GM19452 (cell line): ENCODE results near the gene CA10.
A peak's percentile ranks its signal among the peaks of the same experiment; 100 is the strongest.

Source experiments
- ATAC-seq: cut with Tn5 transposase; IDR thresholded peaks from one replicate; pipeline ENCODE4 v1.9.1; 2021; ENCODE audit not compliant: unreplicated experiment

CA10 gene

DNA sequence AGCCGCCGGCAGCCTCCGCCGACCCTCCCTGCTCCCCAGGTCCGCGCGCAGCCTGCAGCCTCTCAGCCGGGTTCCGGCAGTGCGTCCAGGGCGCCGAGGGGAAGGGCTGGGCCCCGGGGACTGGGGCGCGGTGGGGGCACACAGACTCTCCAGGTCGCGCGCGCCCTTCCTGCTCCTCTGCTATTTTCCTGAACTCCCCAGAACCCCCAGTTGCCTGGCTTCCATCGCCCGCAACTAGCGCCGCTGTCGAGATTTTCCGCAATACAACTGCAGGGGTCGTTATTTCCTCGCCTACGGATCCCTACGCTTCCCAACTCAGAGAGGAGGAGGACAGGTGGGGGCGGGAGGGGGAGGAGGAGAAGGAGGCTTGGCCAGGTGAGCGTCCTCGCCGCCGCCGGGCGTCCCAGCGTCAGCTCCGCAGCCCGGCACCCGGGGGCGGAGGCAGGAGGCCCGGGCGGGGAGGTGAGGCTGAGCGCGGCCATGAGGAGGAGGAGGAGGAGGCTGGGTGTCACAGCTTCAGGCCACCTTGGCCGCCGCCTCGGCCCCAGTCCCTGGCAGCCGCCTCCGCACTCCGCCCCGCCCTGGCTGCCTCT, at the start of gene CA10:
CA10 (minus strand) TSS at position 265 of the 593 bp plus-strand sequence.
- ATAC-seq, result no peak

DNA sequence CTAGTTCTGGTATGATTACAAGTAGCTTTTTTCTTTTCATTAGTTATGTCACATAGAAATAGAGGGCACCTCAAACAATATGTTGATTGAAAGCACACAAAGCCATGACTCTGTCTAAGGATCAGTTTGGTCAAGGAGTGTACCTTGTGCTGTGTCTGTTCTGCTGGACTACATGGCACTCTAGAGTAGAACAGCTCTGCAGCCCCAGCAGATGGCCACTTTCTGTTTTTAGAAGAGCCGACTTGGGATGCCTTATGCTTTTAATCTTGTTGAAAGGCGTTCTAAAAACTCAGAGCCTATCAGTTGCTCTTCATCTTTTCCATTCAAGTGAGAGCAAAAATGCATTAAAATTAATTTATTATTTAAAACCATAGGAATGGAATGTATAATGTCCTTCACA, 49.3 kb upstream of the CA10 start:
- ATAC-seq, result no peak

DNA sequence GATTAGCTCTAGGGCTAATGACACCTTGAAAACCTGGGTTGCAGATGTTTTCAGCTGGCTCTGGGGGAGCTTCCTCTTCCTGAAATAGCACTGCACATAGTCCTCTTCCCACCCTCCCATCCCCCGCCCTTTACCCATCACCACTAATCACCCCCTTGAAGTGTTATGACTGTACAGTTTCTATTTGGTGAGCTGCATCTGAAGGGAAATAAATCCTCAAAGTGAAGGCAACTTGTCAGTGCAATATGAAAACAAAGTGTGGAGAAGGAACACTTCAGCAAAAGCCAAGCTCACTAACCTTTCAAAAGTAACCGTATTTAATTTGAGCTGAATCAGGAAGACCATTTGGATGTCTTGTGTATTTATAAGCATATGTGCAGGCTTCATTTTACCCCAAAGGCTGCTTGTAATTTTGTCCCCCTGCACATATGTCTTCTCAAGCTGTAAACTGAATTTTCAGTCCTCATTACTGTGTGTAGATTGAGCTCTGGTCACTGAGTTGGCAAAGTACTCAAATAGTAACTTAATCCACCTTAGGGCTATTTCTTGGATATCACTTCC, 44.1 kb upstream of the CA10 start:
- ATAC-seq, result no peak

DNA sequence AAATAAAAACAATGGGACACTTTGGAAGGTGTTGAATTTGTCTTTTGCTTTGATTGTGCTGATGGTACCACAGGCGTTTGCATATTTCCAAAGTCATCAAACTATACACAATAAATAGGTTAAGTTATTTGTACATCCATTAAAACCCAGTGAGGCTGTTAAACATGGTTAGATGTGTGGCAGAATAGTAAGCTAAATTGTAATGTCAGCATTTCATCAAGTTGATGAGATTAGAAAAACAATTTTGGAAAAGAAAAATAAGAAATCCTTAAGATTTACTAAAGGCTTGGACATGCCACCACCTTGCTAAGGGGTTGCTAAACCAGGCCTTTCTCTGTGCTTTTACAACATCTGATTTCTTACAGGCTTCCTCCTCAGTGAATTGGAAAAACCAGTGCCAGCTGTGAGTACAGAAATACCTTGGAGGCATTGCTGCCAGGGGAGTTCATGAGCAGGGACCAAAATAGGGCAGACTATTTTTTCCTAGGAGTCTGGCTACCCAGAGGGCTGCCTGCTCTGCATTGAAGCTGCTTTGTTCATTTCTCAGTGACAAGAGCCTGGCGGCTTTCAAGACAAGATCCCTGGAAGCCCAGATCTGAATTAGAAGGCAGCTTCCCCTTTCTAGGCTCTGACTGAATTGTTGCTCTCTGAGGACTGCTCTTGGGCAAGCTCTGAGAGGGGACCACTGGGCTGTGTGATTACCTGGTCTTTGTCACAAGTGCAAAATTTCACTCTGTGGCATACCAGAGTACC, 43.4 kb upstream of the CA10 start:
- ATAC-seq, result no peak

DNA sequence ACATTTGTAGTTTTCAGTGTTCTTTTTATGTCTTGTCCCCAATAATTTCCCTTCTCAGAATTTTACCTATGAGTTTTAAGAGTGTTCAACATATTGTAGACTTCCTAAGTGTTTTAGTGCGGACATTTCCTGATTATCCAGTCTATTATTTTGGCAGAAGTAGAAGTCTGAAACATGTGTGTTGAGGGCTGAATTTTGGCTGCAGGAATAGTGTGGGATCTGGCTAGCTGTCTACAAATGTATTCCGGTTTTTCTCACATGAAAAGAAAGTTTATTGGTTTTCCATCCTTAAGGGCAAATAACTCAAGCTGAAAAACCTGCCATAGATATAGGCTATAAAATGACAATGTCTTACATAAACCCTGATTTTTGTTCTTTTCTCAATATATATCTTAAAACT, 33.0 kb upstream of the CA10 start:
- no peak for ATAC-seq

DNA sequence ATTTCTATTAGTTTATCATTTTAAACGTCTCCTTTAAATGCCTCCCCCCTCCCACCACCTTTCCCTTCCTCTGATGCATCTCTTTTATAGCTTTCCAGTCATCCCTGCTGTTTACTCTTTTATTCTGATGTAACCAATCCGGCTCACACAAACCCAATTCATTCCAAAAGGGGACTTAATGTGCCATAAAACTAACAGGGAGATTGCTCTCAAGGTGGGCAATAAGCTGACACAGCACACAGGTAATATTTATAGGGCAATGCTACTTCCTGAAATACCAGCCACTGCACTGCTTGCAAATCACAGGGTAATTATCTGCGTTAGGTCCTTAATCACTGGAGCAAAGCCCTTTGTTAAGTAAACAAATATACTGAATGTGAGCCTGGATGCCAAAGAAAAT, 23.3 kb upstream of the CA10 start:
- no peak for ATAC-seq

DNA sequence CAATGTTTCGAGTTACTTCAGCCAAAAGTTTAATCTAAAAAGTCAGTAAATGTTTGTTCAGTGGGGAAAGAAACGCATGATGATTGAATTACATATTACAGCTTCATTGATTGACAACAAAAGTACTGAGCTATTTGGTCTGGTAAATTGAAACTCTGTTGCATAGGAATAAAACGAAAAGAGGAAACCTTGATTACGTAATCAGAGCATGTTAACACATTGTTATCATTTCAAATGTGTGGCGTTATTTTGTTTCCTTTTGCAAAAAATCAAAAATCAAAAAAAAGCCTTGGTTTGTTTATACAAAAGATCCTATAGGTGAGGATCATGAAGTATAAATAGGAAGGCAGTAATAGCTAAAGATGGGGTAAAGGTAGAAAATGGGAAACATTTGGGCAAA, 19.5 kb upstream of the CA10 start:
- no peak for ATAC-seq

DNA sequence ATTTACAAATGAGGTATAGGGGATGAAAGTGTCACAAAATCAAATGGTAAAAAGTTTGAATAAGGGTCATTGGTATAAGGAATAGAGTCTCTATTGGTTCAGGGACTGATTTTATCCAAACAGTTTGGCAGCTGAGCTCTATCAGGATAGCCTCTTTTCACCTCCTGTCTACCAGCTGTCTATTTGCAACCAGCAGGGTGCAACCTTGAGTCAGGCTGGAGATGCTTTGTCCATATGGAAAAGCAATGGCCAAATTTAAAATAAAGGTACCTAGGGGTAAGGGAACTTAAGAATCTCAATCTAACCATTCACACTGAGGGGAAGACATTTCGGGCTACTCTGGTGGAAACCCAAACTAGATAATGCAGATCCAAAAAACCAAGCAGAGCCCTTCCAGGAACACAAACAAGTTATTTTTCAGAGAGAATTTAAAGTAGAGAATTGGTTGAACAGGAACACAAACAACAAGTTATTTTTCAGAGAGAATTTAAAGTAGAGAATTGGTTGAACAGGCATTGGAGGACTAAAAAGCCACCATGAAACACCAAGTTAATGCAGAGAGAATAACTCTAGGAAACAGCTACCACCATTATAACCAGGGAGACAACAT, 12.6 kb upstream of the CA10 start:
- no peak for ATAC-seq

DNA sequence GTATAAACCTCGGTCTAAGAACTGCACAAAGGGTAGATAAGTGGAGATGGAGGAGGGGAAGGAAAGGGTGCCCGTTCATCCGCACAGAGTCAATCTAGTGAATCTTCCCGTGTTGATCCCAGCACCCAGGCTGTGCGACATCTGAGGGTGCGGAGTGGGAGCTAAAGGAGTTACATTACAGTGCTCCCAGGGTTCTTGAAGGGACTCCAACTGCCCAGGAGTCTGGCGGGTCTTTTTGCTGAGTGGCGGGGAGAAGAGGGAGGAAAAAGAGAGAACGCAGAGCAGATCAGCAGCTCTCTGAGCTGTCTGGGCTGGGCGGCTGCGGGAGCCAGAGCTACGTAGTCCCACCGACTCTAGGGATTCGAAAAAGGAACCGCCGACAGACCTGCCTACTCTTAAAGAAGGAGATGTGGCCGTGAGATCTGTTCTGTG, 1.6 kb upstream of the CA10 start:
- ATAC-seq, result no peak

DNA sequence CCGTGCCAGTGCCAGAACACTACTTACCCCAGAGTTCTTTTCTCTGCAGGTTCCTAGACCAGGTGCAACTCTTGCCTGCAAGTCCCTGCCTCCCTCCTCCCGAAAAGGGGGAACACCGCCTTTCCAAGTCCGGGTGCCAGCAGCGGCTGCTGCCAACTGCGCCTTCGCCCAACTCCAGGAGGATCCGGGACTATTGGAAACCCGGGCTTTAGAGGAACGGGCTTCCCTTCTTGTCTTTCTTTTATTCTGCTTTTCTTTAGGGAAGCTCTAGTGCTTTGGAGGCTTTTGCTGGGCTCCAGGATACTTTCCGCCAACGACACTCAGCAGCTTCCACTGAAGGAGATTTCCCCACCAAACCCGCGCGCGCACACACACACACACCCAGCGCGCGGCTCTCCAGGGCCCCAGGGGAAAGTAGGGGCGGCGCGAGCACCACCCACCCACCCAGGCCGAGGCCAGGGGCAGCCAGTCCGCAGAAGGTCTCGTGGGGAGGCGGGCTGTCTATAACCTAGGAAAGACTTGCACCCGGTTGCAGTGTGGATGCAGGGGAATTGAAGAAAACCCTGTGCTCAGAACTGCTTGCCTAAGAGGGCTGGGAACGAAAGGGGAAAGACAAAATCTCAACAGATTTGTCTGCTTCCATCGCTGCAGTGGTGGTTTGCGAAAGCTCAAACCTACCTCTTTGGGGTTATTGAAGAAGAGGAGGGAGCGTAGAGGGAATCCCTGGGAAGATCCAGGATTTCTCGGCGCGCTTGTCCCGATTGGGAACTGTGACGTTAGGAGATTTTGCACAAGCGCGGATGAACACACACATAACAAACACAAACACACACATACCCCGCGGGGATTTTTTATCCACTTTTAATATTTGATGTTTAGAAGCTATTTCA, 977 bp upstream of the CA10 start:
- no peak for ATAC-seq

DNA sequence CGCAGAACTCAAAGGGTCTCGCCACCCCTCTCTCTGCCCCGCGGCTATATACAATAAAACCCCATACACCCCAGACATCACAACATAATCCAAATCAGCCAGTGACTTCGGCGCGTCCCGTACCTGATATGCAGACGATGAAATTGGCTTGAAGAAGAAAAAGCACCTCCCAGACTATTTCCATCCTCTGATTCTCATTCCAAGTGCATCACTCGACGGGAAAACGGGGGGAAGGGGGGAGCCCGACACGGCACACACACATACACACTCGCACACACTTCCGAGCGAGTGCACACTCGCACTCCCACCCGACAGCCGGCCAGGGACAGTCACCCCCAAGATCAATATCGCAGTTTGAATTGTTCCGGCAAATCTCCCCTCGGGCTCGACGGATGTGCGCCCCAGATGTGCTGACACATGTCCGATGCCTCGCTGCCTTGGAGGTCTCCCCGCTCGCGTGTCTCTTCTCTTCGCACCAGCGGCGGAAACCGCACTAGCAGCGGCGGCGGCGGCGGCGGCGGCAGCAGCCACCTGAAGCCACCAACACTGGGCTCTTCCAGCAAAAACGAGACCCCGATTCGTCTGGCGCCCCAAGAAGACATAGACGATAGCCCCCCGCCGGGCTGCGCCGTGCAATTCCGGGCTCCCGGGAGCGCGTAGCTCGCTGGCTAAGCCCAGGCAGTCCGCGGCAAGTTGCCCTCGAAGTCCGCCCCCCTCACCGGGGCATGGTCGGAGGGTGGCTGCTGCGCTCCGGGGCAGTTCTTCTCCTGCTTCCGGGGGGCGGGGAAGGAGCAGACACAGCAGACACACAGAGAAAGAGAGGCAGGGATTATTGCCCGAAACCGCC, 688 bp downstream of the CA10 start:
- no peak for ATAC-seq

DNA sequence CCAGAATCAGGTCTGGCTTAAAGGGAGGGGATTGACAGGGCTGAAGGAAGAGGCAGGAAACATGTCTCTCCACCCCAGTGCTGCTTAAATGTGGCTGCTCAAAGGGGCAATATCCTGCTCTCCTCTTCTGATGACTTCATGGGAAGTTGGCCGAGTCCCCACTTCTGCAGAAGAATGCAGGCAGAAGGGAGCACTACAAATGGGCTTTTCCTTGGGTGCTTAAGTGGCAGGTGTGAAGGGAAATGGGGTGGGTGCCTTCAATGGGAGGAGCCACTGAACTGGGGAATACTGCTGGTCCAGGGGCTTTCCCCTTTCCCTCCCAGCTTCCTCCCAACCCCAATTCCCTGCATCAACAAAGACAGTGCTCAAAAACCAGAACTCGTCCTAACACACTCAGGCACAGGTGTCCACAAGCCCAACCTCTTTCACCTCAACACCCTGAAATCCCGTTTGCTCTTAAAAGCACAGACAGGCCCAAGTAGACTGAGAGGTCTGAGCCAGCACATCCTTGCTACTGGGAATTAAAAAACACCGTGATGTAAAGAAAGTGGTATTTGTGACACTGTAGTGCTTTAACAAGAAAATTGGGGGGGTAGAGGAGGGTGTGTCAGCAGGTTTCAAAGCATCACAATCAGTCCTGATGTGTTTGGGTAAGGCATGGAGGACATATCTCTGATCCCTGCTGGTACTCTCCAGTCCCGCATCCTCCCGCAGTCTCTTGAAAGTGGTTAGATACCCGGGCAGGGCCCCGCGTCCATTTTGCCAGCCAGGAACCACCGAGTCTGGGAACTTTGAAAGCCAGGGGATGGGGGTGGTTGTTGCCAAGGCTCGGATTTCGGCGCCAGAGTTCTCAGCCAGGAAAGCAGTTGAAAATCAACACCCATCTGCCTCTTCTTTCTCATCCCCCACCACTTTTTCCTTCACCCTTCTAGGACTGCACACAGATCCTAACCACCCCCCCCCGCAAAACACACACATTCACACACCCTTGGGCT, 1.6 kb downstream of the CA10 start:
- ATAC-seq, result no peak

DNA sequence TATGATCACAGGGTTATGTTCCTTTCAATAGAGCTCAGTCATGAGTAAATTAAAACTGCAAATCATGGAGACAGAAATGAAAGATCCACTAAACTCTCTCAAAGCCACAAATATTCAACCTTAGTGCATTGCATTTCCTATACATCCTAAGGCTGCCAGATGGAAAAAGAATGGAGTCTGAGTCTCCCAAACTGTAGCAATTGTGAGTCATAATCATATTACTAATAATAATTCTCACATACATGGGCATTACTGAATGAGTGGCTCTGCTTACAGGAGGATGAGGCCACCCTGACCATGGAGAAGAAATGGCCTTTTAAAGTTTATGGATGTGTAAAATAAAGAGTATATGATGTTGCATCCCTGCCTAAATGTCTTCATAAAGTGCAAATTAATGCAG, 3.2 kb downstream of the CA10 start:
- no peak for ATAC-seq

DNA sequence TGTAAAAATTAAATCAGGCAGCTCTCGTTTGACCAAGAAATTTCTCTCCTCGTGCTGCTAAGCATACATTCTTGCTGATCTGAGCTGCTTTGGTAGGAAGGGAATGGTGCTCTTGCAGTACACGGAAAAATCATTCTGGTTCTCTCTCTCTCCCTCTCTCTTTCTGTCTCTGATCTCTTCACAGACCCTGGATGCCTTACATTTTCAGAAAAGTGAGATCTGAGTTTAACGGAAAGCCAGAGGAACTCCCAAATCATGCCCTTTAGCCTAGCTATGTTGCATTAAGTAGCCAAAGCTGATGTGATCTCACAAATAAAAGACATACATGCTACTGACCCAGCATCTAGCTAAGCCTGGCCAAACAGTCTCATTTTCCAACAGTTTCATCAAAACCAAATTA, 4.0 kb downstream of the CA10 start:
- no peak for ATAC-seq

DNA sequence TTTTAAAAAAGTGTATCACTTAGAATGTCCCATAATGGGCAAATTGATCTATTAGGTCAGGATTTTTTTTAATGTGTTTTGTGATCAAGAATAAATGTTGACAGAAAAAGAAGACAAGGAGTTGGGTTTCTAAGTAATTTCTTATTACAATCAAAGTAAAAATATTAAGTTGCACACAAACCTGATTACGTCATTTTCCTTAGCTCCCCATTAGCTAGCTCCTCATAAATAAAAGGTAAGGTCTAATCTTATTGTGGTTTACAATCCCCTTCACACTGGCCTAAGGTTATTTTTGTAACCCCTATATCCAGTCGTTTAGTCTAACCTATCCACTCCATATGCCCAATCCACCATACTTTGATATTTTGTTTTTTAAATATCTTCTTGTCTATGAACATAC, 7.6 kb downstream of the CA10 start:
- no peak for ATAC-seq

DNA sequence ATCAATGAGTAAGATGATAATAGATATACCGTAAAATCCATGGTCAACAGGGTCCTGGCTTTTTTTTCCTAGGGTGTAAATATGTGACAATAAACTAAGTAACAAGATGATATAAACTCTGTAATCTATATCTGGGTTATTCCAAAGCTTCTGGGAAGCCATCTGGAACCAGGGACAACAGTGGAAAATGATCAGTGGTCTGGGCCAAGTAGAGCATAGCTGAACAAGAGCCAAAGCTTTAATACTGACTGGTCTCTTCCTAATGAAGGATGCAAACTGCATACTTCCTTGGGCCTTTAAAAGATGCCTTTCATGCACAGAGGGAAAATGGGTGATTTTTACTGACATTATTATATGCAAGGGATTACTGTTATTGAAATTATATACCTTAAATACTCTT, 8.9 kb downstream of the CA10 start:
- ATAC-seq, result no peak

DNA sequence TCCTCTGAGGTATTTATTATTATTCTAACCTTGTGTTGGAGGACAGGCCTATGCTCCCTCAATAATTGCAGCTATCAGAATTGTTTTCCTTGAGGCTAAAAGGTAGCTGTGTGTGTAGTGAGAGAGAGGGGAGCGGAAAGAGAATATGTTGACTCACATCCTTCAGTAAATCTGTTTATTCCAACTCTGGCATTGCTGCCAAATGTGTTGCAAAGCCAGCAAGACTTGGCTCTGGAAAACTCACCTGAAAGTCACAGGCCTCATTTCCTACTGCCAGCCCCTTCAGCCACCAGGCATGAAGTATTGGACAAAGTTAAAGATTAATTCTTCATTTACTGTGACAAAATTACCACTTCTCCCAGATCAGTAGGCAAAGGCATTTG, 9.6 kb downstream of the CA10 start:
- no peak for ATAC-seq

DNA sequence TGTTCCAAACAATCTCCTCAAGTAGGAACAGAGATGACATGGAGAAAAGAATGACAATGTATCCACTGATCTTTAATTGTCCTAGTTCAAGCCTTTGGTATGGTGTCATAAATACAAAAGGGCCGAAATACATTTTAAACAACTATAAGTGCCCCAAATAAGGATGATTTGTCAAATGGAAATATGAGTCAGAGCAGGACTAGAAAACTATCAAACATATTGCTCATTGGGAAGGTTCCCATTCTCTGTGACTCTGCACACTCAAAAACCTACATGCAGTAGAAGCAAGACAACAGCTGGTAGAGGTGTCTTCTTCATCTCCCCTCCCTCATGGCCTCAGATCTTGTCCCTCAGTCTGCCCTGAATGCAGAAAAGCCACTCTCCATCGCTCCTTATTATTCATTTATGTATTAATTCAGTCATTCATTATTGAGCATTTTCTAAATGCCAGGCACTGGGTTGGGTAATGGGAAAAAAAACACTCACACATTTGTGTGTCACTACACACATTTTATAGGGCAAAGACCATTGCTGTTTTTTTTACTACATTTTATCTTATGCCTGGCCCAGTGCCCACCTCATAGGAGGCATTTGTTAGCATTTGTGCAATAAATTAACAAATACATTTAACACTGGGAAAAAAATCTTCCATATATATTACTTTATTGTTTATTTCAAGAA, 10.1 kb downstream of the CA10 start:
- ATAC-seq, result peak; percentile 12

DNA sequence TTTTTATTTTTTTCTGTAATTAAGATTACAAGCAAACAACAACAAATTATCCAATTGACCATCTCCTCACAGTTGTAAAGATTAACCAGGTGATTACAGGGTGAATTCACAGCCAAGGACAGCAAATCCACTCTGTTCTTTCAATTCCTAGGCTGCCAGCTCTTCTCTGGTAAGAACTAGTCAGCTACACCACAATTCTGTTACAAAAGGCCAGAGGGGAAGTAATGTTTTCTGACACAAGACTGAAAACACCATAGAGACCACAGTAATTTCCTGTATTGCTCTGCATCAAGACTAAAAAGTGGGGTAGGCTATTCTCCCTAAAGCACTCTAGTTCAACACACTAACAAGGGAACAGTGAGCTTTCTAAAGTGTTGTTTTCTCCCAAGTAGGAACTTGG, 10.6 kb downstream of the CA10 start:
- peak; percentile 83 for ATAC-seq
